Mesenteric fat pad (tissue), 1 donor: Measurements from ENCODE around the gene DCBLD1. TPM values are rescaled to one million over a fixed set of nuclear protein-coding genes. Genes with fewer than 3 reads are reported as not detected.

ENCODE experiments used
- DNase-seq: peaks from one replicate; pipeline ENCODE4 v3.0.0-alpha.2; 2020; ENCODE audit warnings: low spot score
- total RNA-seq: library from RNA; stranded (reverse); fragmentation: NEBNext Ultra II Directional; extraction: Animal tissue kit (Norgen Biotek cat#: 25700); gene quantifications from one replicate; pipeline ENCODE4 v1.2.1, GENCODE V29; 2021
- donor health status: DM: yes; HTN: yes; CAD: no.

Gene DCBLD1
- total RNA-seq, 1 donor from 2014 or later, result 9.9 TPM

GRCh38 chr6:117469791-117470190, 12.7 kb upstream of the DCBLD1 start:
- DNase-seq, result no peak

DNA sequence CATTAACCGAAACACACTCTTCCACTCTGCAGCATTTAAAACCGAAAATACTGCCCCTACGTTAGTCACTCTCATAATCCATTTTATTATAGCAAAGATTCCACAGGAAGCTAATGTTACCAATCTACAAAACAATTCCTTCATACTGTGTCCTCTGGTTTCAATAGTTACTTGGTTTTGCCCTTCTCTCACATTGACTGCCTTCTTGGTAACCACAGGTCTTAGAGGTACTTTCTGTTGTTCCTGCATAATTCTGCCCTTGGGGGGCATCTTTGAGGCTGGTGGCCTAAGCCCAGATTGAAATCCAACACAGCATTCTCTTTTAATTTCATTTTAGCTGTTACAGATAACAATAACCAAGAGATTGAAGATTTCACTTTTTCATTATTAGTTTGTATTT, 9.8 kb upstream of the DCBLD1 start:
- DNase-seq, result no peak

DNA sequence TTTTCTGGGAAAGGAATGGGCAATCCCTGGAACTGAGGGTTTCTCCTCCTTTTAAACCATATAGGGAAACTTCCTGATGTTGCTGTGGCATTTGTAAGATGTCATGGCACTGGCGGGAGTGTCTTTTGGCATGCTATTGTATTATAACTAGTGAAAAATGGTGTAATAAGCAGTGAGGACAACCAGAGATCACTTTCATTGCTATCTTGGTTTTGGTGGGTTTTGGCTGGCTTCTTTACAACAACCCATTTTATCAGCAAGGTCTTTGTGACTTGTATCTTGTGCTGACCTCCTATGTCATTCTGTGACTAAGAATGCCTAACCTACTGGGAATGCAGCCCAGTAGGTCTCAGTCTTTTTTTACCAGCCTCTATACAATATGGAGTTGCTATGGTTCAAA, 9.1 kb upstream of the DCBLD1 start:
- DNase-seq, result no peak

GRCh38 chr6:117477988-117478852, 4.3 kb upstream of the DCBLD1 start:
- DNase-seq, result no peak

GRCh38 chr6:117478853-117479231, 3.6 kb upstream of the DCBLD1 start:
- no peak for DNase-seq

DNA sequence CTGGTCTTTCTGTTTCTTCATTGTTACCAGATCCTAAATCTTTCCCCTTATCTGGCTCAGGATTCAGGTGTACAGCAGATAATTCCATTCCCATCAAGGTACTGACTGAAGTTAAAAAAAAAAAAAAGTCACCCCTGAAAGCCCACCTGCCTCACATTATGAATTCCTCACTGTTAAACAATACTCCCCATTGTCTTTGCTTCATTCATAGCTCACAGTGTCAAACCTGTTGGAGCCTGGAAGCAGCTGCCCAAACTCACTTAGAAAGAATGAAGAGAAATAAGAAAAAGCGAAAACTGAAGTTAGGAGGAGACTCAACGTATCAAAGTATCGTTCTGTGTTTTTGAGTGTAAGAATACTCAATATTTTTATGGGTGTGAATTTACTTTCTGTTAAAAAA, 1.8 kb upstream of the DCBLD1 start:
- DNase-seq, result no peak

- no peak for DNase-seq
Observed at GRCh38 chr6:117481278-117481925, 1.1 kb upstream of the DCBLD1 start.

DNA sequence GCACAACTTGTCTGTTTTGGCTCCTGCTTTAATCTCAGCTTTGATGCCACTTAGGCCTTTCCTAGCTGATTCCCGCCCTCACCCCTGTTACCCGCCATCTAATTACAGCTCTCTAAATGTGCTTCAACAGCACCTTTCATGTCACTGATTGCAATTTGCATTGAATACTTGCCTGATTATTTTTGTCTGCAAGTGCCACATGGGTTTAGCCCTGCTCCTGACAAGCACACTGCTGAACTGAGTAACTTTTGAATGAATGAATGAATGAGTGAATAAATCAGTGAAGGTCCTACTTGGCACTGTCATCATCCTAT, 591 bp upstream of the DCBLD1 start:
- no peak for DNase-seq

- peak; percentile 90 for DNase-seq
Observed at GRCh38 chr6:117483004-117483644, 650 bp downstream of the DCBLD1 start.

DNA sequence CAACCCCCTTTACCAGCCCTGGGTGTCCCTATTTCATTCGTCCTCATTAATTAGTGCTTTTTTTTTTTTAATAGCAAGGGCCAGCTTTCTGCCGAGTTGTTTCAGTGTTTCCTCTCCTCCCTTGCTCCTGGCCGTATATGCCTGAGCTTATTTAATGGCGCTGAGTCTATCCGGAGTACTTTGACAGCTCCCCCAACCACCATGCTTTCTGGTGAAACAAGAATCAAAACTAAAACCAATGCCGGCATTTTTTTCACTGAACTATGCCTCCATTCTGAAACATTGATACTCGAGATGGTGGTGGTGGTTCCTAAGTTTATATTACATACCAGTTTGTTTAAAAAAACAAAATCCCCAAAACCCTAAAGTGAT, 1.2 kb downstream of the DCBLD1 start:
- DNase-seq, result no peak

DNA sequence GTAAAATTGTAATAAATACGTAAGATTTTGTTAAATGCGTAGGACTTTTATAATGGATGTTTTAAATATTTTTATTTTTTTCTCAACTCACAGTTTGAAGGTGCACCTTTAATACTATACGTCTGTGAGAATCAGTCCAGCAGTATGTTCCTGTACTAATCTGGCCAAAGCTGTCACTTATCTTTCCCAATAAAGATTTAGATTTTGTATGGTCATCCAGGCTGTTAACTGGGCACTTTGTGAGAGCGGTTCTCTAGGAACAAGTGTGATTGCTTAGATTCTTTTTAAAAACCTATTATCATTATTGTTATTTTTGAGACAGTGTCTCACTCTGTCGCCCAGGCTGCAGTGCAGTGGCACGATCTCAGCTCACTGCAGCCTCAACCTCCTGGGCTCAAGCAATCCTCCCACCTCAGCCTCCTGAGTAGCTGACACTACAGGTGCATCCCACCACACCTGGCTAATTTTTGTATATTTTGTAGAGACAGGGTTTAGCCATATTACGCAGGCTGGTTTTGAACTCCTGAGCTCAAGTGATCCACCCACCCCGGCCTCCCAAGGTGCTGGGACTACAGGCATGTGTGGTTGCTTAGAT, 1.7 kb downstream of the DCBLD1 start:
- no peak for DNase-seq

GRCh38 chr6:117485433-117485832, 3.0 kb downstream of the DCBLD1 start:
- DNase-seq, result no peak

DNA sequence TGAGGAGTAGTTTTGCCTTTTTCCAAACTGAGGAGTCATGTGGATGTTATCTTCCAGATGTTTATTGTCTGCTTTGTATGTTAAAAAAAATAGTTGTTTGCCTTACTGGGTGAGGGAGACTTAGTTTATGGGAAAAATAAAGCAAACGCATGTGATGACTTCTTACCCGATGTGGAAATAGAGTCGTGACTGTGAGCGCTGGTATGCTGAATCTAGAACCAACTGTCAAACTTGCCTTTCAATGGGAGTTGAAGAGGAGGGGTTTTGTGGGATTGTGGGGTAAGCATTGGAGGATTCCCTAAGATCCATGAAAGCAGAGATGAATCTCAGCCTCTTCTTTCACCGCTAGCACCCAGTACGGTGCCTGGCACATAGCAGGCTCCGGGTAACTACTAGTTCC, 5.3 kb downstream of the DCBLD1 start:
- DNase-seq, result no peak

- no peak for DNase-seq
Observed at GRCh38 chr6:117489003-117489402, 6.5 kb downstream of the DCBLD1 start.

GRCh38 chr6:117491916-117492315, 9.4 kb downstream of the DCBLD1 start:
- DNase-seq, result no peak

- DNase-seq, result no peak
Observed at GRCh38 chr6:117493470-117493869, 11.0 kb downstream of the DCBLD1 start.

DNA sequence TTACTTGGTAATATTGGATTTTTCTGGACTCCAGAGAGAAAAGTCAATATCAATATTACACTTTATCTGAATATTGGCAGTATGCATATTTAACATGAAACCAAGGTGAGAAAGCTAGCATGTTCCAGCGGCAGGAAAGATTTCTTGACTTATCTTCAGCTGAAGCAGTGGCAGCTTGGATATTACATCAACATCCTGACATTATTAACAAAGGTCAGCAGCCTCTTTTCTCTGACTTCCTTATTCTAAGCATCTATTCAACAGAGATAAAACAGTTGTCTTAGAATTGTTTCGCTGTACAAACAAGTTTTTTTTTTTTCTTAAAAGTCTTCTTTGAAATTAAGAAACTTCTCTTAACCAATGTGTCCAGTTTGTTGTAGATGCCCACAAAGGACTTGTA, 11.8 kb downstream of the DCBLD1 start:
- no peak for DNase-seq

DNA sequence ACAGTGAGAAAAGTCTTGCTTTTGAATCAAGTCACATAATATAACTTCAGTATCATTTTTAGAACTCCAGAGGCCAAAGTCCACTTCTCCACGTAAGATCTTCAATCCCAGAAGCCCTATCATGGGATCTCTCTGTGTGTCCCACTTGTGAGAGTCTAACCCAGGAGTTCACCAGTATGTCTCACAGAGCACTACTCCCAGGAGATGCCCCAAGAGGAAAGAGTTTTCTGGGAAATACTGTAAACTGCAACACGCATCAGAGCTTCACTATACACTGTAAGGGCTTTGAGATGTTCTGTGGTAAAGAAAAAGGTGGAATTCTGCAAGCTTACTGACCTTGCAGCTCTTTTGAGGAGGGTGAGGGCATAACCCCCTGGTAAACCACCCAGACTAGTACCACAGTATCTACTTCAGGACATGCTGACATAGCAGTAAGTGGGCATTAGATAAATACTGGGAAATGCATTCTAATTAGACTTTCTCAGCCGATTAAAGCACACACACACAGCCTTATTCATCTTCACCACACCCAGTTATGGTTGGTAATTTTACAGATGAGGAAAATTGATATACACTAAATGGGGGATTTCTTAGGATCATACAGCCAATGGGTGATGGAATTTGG, 12.3 kb downstream of the DCBLD1 start:
- DNase-seq, result no peak

DNA sequence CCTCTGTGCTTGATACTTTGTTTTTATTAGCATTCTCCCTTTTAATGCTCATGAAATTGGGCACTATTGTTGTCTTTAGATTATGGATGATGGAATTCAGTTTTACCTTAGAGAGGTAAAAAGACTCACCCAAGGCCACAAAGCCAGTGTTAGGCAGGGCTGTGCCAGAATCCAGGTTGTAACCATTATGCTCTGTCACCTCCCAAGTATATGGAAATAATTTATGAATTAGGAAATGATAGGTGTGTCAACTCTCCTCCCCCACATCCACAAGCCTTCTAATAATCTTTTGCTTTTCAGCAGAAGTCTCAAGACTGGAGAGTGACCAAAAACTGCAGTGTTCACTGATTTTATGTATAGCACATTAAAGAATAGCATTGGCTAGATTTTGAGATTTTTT, 13.0 kb downstream of the DCBLD1 start:
- DNase-seq, result no peak

- DNase-seq, result no peak
Observed at GRCh38 chr6:117495869-117496268, 13.4 kb downstream of the DCBLD1 start.

DNA sequence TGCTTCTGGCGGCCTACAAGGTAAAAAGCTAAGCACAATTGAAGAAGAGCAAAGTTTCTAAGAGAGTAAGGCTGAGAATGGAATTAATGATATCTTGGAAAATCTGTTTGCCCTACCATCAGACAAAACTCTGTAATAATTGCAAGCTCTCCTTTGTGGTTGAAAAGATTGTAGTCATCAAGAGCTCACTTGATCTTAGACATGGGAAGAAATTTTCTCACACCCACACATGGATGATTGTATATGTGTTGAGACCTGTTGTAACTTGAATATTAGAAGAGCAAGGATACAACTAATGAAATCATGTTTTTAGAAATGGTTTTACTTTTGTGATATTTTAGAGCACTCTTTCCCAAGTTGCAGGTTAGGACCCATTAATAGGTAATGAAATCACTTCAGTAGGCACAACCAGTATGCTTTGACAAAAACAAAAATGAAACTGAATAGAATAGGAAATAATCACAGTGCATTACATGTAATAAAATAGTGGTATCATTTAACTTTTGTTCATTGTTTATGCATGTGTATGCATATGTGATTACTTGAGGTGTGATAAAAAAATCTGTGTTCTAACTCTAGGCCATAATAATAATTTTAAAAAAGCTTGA, 14.0 kb downstream of the DCBLD1 start:
- DNase-seq, result no peak
